Astrocyte (in vitro differentiated cells and primary cell): ENCODE data around the gene RABEP2.

Experiments
- EZH2 ChIP-seq: IDR thresholded peaks from 2 replicates; pipeline ENCODE4 v1.6.1; 2012; ENCODE audit warnings: mild to moderate bottlenecking, low read length, inconsistent platforms; ENCODE audit not compliant: insufficient read depth
- TF ChIP-seq, protein P1 (sequence below): IDR thresholded peaks from 2 replicates; pipeline ENCODE4 v1.5.1; 2011; ENCODE audit warnings: low read depth, mild to moderate bottlenecking, inconsistent platforms, low read length, moderate library complexity; ENCODE audit not compliant: insufficient read depth

DNA sequence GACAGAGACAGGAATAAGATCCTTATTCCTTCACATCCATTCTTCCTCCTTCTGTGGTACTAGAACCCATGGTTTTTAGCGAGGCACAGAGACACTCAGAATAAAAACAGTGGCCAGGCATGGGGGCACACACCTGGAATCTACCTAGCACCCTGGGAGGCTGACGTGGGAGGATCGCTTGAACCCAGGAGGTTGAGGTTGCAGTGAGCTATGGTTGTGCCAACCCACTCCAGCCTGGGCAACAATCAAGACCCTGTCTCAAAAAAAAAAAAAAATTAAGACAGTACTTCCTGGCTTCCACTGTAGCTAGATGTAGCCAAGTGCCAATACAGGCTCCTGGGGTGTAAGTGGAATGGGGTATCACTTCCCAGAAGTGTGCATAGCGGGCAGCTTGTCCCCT is 42.1 kb upstream of the RABEP2 start:
- TF ChIP-seq, protein P1, sequence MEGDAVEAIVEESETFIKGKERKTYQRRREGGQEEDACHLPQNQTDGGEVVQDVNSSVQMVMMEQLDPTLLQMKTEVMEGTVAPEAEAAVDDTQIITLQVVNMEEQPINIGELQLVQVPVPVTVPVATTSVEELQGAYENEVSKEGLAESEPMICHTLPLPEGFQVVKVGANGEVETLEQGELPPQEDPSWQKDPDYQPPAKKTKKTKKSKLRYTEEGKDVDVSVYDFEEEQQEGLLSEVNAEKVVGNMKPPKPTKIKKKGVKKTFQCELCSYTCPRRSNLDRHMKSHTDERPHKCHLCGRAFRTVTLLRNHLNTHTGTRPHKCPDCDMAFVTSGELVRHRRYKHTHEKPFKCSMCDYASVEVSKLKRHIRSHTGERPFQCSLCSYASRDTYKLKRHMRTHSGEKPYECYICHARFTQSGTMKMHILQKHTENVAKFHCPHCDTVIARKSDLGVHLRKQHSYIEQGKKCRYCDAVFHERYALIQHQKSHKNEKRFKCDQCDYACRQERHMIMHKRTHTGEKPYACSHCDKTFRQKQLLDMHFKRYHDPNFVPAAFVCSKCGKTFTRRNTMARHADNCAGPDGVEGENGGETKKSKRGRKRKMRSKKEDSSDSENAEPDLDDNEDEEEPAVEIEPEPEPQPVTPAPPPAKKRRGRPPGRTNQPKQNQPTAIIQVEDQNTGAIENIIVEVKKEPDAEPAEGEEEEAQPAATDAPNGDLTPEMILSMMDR = no peak
- no peak for TF ChIP-seq EZH2
